PC-9 (cell line): ENCODE results near the gene PDF.

Experiments
- CTCF ChIP-seq: fragments of 200-600 bp; sonication (generic); conservative IDR thresholded peaks from 2 replicates; pipeline ENCODE4 v1.6.1; 2017; ENCODE audit warnings: mixed run types, antibody characterized with exemption, mild to moderate bottlenecking, moderate library complexity
- EZH2 ChIP-seq: fragments of 200-600 bp; sonication (generic); IDR thresholded peaks from 2 replicates; pipeline ENCODE4 v1.8.0; 2017; ENCODE audit warnings: antibody characterized with exemption, low read depth

GRCh38 chr16:69306031-69306430 lies 24.4 kb downstream of the PDF start:
- TF ChIP-seq CTCF (no peak), EZH2 (no peak)
